KMS-11 (cell line): ENCODE data around the gene CSMD2.
"Not testable (repeated sequence)": the region's sequence is repeated elsewhere in the genome, so short reads cannot be mapped to it uniquely, and the experiment has no call there.

Source experiments
- H2AFZ ChIP-seq: fragments of 200-600 bp; sonication (generic); 2 replicates; pipeline ENCODE4 v1.6.1; 2016; ENCODE audit warnings: antibody characterized with exemption, mixed run types, low read depth
- H3K27ac ChIP-seq: fragments of 200-600 bp; sonication (generic); 2 replicates; pipeline ENCODE4 v1.6.1; 2016; ENCODE audit warnings: mild to moderate bottlenecking, mixed run types
- H3K27me3 ChIP-seq: fragments of 200-600 bp; sonication (generic); 2 replicates; pipeline ENCODE4 v1.6.1; 2017; ENCODE audit warnings: mild to moderate bottlenecking, low read depth, mixed run types, moderate library complexity; ENCODE audit not compliant: insufficient read depth
- H3K36me3 ChIP-seq: fragments of 200-600 bp; sonication (generic); 2 replicates; pipeline ENCODE4 v1.6.1; 2017; ENCODE audit warnings: mild to moderate bottlenecking, mixed run types; ENCODE audit not compliant: insufficient read depth
- H3K4me1 ChIP-seq: fragments of 200-600 bp; sonication (generic); 2 replicates; pipeline ENCODE4 v1.6.1; 2016; ENCODE audit warnings: mild to moderate bottlenecking, low read depth, mixed run types; ENCODE audit not compliant: poor library complexity, severe bottlenecking
- H3K4me2 ChIP-seq: fragments of 200-600 bp; sonication (generic); 2 replicates; pipeline ENCODE4 v1.7.0; 2016; ENCODE audit warnings: mild to moderate bottlenecking, mixed run types
- H3K4me3 ChIP-seq: fragments of 200-600 bp; sonication (generic); IDR thresholded peaks from 2 replicates; pipeline ENCODE4 v1.6.1; 2017; ENCODE audit warnings: low read depth, low read length, mixed read lengths; ENCODE audit not compliant: insufficient read depth
- H3K79me2 ChIP-seq: fragments of 200-600 bp; sonication (generic); 2 replicates; pipeline ENCODE4 v1.6.1; 2016; ENCODE audit warnings: low read depth, mixed run types; ENCODE audit not compliant: insufficient read depth
- H3K9ac ChIP-seq: fragments of 200-600 bp; sonication (generic); 2 replicates; pipeline ENCODE4 v1.6.1; 2016; ENCODE audit warnings: mild to moderate bottlenecking, mixed run types
- H4K20me1 ChIP-seq: fragments of 200-600 bp; sonication (generic); 2 replicates; pipeline ENCODE4 v1.6.1; 2016; ENCODE audit warnings: mild to moderate bottlenecking, mixed run types; ENCODE audit not compliant: insufficient read depth
- TF ChIP-seq, protein P1 (sequence below): fragments of 200-600 bp; sonication (generic); conservative IDR thresholded peaks from 2 replicates; pipeline ENCODE4 v1.6.1; 2017; ENCODE audit warnings: low read depth, mild to moderate bottlenecking, antibody characterized with exemption, low read length, moderate library complexity, mixed read lengths

The CSMD2 gene

DNA sequence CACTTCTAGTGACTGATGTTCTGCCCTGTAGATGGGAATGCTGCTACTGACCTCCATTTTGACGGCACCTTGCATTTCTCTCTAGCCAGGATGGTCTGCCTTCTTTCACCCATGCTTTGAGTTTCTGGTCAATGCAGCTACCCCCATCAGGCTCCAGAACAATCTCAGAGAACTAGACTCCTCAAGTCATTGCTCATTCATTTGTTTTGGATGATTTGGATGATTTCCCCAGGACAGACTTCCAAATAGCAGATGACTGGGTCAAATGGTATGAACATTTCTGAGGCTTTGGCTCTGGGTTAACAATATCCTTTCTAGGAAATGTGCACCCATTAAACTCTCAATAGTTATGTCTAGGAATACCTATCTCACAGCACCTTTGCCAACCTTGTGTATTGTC lies 63.9 kb downstream of the CSMD2 start:
- H3K36me3 ChIP-seq = no peaks in the 10 kb centered on the region
- TF ChIP-seq, protein P1, sequence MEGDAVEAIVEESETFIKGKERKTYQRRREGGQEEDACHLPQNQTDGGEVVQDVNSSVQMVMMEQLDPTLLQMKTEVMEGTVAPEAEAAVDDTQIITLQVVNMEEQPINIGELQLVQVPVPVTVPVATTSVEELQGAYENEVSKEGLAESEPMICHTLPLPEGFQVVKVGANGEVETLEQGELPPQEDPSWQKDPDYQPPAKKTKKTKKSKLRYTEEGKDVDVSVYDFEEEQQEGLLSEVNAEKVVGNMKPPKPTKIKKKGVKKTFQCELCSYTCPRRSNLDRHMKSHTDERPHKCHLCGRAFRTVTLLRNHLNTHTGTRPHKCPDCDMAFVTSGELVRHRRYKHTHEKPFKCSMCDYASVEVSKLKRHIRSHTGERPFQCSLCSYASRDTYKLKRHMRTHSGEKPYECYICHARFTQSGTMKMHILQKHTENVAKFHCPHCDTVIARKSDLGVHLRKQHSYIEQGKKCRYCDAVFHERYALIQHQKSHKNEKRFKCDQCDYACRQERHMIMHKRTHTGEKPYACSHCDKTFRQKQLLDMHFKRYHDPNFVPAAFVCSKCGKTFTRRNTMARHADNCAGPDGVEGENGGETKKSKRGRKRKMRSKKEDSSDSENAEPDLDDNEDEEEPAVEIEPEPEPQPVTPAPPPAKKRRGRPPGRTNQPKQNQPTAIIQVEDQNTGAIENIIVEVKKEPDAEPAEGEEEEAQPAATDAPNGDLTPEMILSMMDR = no peak
- no peaks in the 10 kb centered on the region for H3K79me2 ChIP-seq
- no peak overlapping the region for H3K4me2 ChIP-seq
- H3K4me3 ChIP-seq = no peak overlapping the region
- H2AFZ ChIP-seq = no peak overlapping the region
- no peak overlapping the region for H3K9ac ChIP-seq
- no peak overlapping the region for H3K27ac ChIP-seq
- H3K4me1 ChIP-seq = no peaks in the 10 kb centered on the region
- no peaks in the 10 kb centered on the region for H3K27me3 ChIP-seq
- H4K20me1 ChIP-seq = no peaks in the 10 kb centered on the region

GRCh38 chr1:34100332-34100731 lies 64.7 kb downstream of the CSMD2 start:
- no peak overlapping the region for H3K27ac ChIP-seq
- no peak overlapping the region for H3K4me3 ChIP-seq
- H4K20me1 ChIP-seq = no peaks in the 10 kb centered on the region
- TF ChIP-seq, protein P1 = no peak
- H3K9ac ChIP-seq = no peak overlapping the region
- H3K4me2 ChIP-seq = no peak overlapping the region
- H3K79me2 ChIP-seq = no peaks in the 10 kb centered on the region
- H3K27me3 ChIP-seq = no peaks in the 10 kb centered on the region
- H3K4me1 ChIP-seq = no peaks in the 10 kb centered on the region
- no peaks in the 10 kb centered on the region for H3K36me3 ChIP-seq
- H2AFZ ChIP-seq = no peak overlapping the region

DNA sequence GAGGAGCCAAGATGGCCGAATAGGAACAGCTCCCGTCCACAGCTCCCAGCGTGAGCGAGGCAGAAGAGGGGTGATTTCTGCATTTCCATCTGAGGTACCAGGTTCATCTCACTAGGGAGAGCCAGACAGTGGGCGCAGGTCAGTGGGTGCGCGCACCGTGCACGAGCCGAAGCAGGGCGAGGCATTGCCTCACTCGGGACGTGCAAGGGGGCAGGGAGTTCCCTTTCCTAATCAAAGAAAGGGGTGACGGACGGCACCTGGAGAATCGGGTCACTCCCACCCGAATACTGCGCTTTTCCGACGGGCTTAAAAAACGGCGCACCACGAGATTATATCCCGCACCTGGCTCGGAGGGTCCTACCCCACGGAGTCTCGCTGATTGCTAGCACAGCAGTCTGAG lies 72.6 kb downstream of the CSMD2 start:
- H3K4me1 ChIP-seq, H3K27me3 ChIP-seq, H3K4me3 ChIP-seq, H4K20me1 ChIP-seq, H3K36me3 ChIP-seq, H3K4me2 ChIP-seq, H2AFZ ChIP-seq, H3K9ac ChIP-seq, H3K27ac ChIP-seq, H3K79me2 ChIP-seq: not testable (repeated sequence)

DNA sequence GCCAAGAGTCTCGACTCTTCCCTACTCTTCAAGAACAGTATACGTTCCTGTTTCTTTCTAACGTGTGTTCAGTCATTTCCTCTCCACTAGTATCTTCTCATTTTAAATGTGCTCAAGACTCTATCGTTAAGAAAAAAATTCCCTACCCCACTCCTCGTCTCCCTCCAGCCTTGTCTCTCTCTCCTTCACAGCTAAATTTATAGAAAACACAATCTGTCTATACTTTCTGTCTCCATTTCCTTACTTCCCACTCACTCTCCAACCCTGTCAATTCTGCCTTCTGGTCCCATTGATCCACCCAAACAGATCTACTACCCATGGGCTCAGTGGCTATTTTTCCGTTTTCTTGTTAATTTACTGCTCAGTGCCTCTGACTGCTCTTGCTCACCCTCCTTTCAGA lies 75.3 kb downstream of the CSMD2 start:
- H4K20me1 ChIP-seq = no peaks in the 10 kb centered on the region
- no peak overlapping the region for H3K27ac ChIP-seq
- H3K4me3 ChIP-seq = no peak overlapping the region
- H3K79me2 ChIP-seq = no peaks in the 10 kb centered on the region
- TF ChIP-seq, protein P1 = no peak
- H2AFZ ChIP-seq = no peak overlapping the region
- H3K4me2 ChIP-seq = no peak overlapping the region
- no peak overlapping the region for H3K9ac ChIP-seq
- no peaks in the 10 kb centered on the region for H3K27me3 ChIP-seq
- H3K4me1 ChIP-seq = no peaks in the 10 kb centered on the region
- no peaks in the 10 kb centered on the region for H3K36me3 ChIP-seq

GRCh38 chr1:34087986-34088385 lies 77.0 kb downstream of the CSMD2 start:
- no peaks in the 10 kb centered on the region for H3K36me3 ChIP-seq
- H3K9ac ChIP-seq = no peak overlapping the region
- H3K27me3 ChIP-seq = no peaks in the 10 kb centered on the region
- H3K4me3 ChIP-seq = no peak overlapping the region
- H3K27ac ChIP-seq = no peak overlapping the region
- TF ChIP-seq, protein P1 = no peak
- H3K4me1 ChIP-seq = no peaks in the 10 kb centered on the region
- H2AFZ ChIP-seq = no peak overlapping the region
- no peaks in the 10 kb centered on the region for H4K20me1 ChIP-seq
- no peaks in the 10 kb centered on the region for H3K79me2 ChIP-seq
- no peak overlapping the region for H3K4me2 ChIP-seq
